ENCODE results near the gene CDCA7.

DNA sequence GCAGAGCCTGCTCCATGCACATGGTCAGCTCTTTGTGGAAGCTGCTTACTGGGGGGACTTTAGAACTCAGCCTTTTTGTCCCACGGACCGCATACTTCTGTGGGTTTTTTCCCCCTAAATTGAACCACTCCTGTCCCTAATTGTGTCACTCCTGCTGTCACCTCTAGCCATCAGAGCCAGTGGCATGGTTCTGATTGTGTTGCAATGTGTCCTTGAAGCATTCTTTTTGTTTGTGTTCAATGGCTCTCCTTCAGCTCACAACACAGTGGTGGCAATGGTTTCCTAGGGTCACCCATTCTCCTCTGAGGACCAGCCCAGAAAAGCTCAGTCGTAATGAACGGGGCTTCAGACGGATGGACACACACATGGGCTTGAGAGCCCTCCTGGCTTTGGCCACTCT is 35.4 kb downstream of the CDCA7 start:
- TF ChIP-seq, protein P1, sequence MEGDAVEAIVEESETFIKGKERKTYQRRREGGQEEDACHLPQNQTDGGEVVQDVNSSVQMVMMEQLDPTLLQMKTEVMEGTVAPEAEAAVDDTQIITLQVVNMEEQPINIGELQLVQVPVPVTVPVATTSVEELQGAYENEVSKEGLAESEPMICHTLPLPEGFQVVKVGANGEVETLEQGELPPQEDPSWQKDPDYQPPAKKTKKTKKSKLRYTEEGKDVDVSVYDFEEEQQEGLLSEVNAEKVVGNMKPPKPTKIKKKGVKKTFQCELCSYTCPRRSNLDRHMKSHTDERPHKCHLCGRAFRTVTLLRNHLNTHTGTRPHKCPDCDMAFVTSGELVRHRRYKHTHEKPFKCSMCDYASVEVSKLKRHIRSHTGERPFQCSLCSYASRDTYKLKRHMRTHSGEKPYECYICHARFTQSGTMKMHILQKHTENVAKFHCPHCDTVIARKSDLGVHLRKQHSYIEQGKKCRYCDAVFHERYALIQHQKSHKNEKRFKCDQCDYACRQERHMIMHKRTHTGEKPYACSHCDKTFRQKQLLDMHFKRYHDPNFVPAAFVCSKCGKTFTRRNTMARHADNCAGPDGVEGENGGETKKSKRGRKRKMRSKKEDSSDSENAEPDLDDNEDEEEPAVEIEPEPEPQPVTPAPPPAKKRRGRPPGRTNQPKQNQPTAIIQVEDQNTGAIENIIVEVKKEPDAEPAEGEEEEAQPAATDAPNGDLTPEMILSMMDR (conservative IDR thresholded peaks at IDR 0.05; ENCODE audit: low read length) = no peak
- TF ChIP-seq EZH2phosphoT487 (IDR thresholded peaks at IDR 0.05; ENCODE audit: borderline replicate concordance) = no peak

Data from Loucy (cell line).